Panc1 (cell line): ENCODE data around the gene GPRIN3.

ENCODE experiments used
- CTCF ChIP-seq: fragments of 450-650 bp; IDR thresholded peaks from 2 replicates; pipeline ENCODE4 v1.5.1; 2017; ENCODE audit warnings: mild to moderate bottlenecking
- POLR2AphosphoS5 ChIP-seq: IDR thresholded peaks from 2 replicates; pipeline ENCODE4 v1.6.1; 2012; ENCODE audit warnings: mild to moderate bottlenecking, low read depth, low read length, moderate library complexity
- TCF7L2 ChIP-seq: IDR thresholded peaks from 2 replicates; pipeline ENCODE4 v1.6.1; 2011; ENCODE audit warnings: mild to moderate bottlenecking, low read depth, low read length, inconsistent platforms

DNA sequence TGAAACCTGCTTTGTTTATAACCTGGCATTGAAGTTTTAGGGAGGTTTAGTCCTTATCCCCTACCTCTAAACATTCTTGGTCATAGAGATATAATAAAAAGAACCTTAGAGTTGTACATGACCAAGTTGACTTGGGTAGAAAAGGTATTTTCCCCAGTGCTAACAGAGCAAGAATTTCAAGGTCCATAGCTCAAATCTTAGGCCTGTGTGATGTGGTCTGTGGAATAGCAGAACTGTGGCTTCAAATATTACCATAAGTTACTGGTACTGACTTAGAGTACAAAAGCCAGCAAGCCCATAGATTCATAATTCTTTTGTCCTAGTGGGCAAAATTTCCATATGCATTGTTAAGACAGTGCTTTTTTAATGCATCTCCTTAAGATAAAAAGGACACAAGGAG, 91.2 kb downstream of the GPRIN3 start:
- no peak for TF ChIP-seq POLR2AphosphoS5
- no peak for TF ChIP-seq CTCF
- TF ChIP-seq TCF7L2, result no peak
